HepG2 (cell line): Measurements from ENCODE around the gene ATP8A1.

Experiments used
- CREB1 ChIP-seq, 2 experiments: fragments of 450-650 bp in 1 of 2; IDR thresholded peaks; 2 replicates each; pipeline ENCODE4 v1.6.1; 2016 to 2017; ENCODE audit warnings: control low read depth in 1 of 2, mild to moderate bottlenecking in 1 of 2, missing compliant biosample characterization in 1 of 2, missing genetic modification characterization in 1 of 2
- CTCF ChIP-seq: sonication (generic); formaldehyde crosslinking; IDR thresholded peaks from 2 replicates; pipeline ENCODE4 v1.5.0; 2020; ENCODE audit warnings: mild to moderate bottlenecking, missing genetic modification reagents, moderate library complexity
- EZH2 ChIP-seq: conservative IDR thresholded peaks from 2 replicates; pipeline ENCODE4 v1.6.1; 2012; ENCODE audit warnings: mild to moderate bottlenecking, low read depth, low read length, moderate library complexity
- KAT2B ChIP-seq: fragments of 150-350 bp; IDR thresholded peaks from 2 replicates; pipeline ENCODE4 v1.6.1; 2014; ENCODE audit warnings: low read depth, low read length, borderline replicate concordance
- TCF7L2 ChIP-seq: IDR thresholded peaks from 2 replicates; pipeline ENCODE4 v1.6.1; 2011; ENCODE audit warnings: mild to moderate bottlenecking, low read depth, low read length, moderate library complexity
- ZNF20 ChIP-seq: sonication (generic); formaldehyde crosslinking; IDR thresholded peaks from 2 replicates; pipeline ENCODE4 v1.4.0; 2020; ENCODE audit warnings: mild to moderate bottlenecking, moderate library complexity, missing genetic modification reagents
- ZNF24 ChIP-seq: fragments of 450-650 bp; IDR thresholded peaks from 2 replicates; pipeline ENCODE4 v1.6.1; 2017; ENCODE audit warnings: antibody characterized with exemption, mild to moderate bottlenecking

GRCh38 chr4:42594888-42595287 lies 62.0 kb downstream of the ATP8A1 start:
- TF ChIP-seq CREB1 (IDR thresholded peaks at IDR 0.05) (no peak), CREB1 (CRISPR knock-in tag; IDR thresholded peaks at IDR 0.05) (no peak), EZH2 (no peak), KAT2B (no peak), ZNF20 (no peak), ZNF24 (no peak), CTCF (no peak), TCF7L2 (no peak)
